ENCODE data around the gene CDK5R2. TPM values are rescaled to one million over a fixed set of nuclear protein-coding genes. Genes with fewer than 3 reads are reported as not detected.

The CDK5R2 gene
- total RNA-seq, 2 experiments from 2014 or later, result not detected

Small RNA genes lying within 50 kb of the gene (microRNA-seq; reads per million reads assigned to microRNA genes)
- gene MIR375 (ENCODE audit: borderline microRNAs expressed, borderline number of aligned reads, borderline replicate concordance), result 5.1 reads per million, percentile 14 among the genes with 10 or more reads in this experiment

Other genes with a start within 250 kb of the CDK5R2 start
- 10 to 100 TPM; 30.1 to 32.1 TPM for gene TTLL4, start 248.8 kb upstream of the CDK5R2 start, total RNA-seq
- under 1 TPM in 1 of 2 experiments, not detected in 1; 0.10 TPM for gene CYP27A1, start 177.5 kb upstream of the CDK5R2 start, total RNA-seq
- not detected for gene PRKAG3, start 127.9 kb upstream of the CDK5R2 start, total RNA-seq
- gene WNT6, start 99.9 kb upstream of the CDK5R2 start, total RNA-seq, result under 1 TPM; 0.31 to 0.40 TPM
- 1 to 10 TPM; 5.0 to 5.2 TPM for gene WNT10A, start 78.8 kb upstream of the CDK5R2 start, total RNA-seq
- gene FEV, start 25.5 kb downstream of the CDK5R2 start, total RNA-seq, result not detected
- gene CRYBA2, start 33.8 kb downstream of the CDK5R2 start, total RNA-seq, result not detected
- not detected for gene CFAP65, start 81.8 kb downstream of the CDK5R2 start, total RNA-seq
- under 1 TPM in 1 of 2 experiments, not detected in 1; 0.10 TPM for gene IHH, start 101.3 kb downstream of the CDK5R2 start, total RNA-seq
- 10 to 100 TPM; 17.7 to 18.6 TPM for gene NHEJ1, start 201.1 kb downstream of the CDK5R2 start, total RNA-seq
- gene SLC23A3, start 210.4 kb downstream of the CDK5R2 start, total RNA-seq, result 1 to 10 TPM; 1.1 to 2.3 TPM
- gene CNPPD1, start 217.3 kb downstream of the CDK5R2 start, total RNA-seq, result 10 to 100 TPM; 42.0 to 43.4 TPM
- gene RETREG2, start 218.6 kb downstream of the CDK5R2 start, total RNA-seq, result 10 to 100 TPM; 60.3 to 67.9 TPM
- 10 to 100 TPM; 31.9 to 34.4 TPM for gene ZFAND2B, start 247.1 kb downstream of the CDK5R2 start, total RNA-seq

Data from activated CD4-positive, alpha-beta memory T cell treated with anti-CD3 and anti-CD28 coated beads for 36 hours (primary cell).